HG02571 (cell line): Measurements from ENCODE around the gene CACNA2D3.
"Not testable (repeated sequence)": the region's sequence is repeated elsewhere in the genome, so short reads cannot be mapped to it uniquely, and the experiment has no call there.

Experiments
- ATAC-seq: cut with Tn5 transposase; IDR thresholded peaks from one replicate; pipeline ENCODE4 v1.9.1; 2021; ENCODE audit warnings: mild to moderate bottlenecking, moderate library complexity; ENCODE audit not compliant: unreplicated experiment

The CACNA2D3 gene

DNA sequence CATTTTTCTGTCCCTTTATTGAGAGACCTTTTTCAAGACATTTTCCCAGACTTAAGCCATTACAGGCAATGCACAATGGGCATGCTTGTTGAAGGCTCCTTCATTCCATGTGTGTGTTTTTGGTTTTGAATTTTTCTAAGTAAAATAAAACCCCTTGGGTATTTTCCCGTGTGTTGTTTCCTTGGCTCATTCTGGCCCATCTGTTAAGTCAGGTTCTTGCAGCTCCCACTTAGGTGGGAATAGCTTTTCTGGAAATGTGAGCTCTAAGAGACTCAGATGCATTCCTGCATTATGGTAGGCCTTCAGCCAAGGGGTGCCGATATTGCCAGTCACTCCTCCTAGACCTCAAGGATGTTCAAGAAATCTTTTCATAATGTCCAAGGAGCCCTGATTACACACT lies 314.9 kb downstream of the CACNA2D3 start:
- no peak for ATAC-seq

DNA sequence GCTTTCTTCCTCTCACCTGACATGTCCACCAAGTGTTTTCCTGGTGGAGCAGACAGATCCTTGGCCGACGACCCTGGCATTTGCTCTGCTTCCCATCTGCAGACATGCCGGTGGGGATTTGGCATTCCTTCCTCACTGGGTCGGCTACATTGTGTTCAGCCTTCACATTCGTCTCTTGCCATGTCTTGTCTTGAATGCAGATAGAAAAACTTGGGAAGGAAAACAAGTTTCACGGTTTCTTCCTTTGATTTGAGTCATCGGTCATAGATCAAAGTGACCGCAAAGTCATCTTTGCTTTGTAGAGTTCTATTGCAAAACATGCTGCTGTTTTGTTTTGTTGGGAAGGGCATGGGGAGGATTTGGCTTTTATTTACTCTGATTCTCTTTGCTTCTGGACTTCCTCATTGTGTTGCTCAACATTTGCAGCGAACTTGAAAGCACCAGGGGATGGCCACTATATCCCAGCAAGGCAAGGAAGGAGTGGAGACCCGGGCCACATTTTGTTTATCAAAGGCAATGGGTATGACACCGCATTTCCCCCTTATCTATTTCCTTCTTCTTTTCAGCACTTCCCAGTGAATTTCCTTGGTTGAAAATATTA lies 321.3 kb downstream of the CACNA2D3 start:
- no peak for ATAC-seq

DNA sequence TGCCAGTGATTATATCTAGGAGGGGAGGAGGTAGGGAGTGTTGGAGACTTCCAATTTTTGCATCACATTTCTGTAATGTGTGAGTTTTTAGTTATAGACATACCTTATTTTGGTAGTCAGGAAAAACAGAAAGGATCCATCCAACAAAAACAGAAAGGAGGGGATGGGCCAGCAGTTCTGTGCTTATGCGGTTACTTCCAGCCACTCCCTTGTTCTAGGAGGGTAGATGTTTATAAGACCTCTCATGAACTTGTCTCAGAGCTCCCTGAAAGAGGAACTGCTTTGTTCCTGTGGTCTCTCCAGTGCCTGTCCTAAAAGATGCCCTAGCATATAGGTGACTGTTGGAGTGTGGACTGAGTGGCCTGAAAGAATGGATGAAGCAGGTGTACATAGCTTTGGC lies 323.3 kb downstream of the CACNA2D3 start:
- ATAC-seq, result no peak

DNA sequence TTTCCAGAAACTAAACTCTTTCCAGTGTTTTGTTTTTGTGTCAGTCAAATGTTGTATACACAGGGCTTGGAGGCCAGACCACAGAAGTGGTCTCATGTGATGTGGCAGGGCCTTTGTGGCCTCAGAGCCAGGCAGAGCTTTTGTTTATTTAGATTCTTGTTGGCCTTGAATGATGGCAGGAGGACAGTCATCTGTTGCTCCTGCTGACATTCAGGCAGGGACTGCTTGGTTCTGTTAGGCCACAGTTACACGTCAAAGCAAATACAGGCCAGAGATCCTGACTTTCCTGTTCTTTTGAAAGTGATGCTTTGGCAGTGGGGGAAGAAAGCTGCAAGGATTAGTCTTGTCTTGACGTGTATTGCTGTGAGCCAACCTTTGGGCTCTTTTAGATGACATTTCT lies 325.1 kb downstream of the CACNA2D3 start:
- no peak for ATAC-seq

DNA sequence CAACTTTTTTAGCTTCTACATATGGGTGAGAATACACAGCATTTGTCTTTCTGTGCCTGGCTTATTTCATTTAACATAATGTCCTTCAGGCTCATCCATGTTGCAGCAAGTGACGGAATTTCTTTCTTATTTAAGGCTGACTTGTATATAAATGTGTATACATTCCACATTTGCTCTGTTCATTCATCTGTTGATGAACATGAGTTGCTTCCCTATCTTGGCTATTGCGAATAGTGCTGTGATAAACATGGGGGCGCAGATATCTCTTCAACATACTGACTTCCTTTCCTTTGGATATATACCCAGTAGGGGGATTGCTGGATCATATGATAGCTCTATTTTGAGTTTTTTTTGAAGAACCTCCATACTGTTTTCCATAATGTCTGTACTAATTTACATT lies 332.5 kb downstream of the CACNA2D3 start:
- ATAC-seq, result no peak

- no peak for ATAC-seq
Observed at GRCh38 chr3:54458357-54458756, 336.0 kb downstream of the CACNA2D3 start.

DNA sequence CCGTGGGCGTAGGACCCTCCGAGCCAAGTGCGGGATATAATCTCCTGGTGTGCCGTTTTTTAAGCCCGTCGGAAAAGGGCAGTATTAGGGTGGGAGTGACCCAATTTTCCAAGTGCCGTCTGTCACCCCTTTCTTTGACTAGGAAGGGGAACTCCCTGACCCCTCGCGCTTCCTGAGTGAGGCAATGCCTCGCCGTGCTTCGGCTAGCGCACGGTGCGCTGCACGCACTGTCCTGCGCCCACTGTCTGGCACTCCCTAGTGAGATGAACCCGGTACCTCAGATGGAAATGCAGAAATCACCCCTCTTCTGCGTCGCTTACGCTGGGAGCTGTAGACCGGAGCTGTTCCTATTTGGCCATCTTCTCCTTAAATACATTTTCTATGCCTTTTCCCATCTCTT lies 342.2 kb downstream of the CACNA2D3 start:
- ATAC-seq, result not testable (repeated sequence)

- ATAC-seq, result no peak
Observed at GRCh38 chr3:54476891-54477290, 354.5 kb downstream of the CACNA2D3 start.

DNA sequence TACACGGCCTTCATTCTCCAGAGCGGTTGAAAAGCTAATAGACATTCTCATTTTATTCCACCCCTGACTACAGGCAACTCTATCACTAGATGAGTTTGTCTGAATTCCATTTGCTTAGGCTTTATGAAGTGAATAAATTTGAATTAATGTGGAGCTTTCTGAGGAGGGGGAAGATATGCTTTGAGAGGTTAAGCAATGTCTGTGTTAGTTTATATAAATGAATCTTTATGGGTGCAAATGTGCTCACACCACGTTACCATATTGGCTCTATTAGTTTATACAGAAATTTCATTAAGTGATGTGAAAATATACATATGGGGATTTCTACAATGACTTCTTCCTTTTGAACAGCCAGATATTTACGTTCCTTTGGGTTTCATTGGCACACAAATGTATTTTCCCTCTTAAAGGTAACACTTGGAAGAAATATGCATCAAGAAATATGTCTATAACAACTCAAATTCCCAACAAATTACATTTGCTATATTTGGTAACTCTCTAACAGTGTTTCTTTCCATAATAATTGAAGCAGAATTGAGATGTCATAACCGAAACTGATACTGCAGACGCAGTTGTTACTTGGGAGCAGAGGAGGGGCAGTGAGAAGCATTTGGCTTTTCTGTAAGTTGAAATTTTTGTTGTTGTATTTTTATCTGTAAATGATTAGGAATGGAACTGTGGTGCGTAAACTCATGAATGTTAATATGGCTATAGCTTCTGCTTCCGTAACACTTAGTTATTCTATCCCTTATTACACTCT lies 359.4 kb downstream of the CACNA2D3 start:
- no peak for ATAC-seq

DNA sequence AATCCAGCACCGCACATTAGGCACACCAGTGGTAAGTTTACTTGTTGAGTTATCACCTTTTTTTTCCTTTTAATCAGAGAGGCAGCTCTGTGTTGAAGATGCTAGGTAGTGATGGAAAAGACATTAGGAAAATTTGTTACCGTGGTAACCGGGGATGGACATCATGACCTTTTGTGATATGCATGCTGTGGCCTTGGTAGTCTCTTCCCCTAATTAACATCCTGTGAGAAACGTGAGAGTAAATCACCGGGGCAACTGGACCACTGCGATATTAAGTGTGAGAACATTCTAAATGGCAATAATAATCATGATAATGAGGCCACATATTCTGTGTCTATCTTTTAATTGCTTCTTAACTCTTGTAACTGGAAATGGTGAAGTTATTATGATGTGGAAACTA lies 362.0 kb downstream of the CACNA2D3 start:
- ATAC-seq, result no peak

GRCh38 chr3:54486317-54486716 lies 364.0 kb downstream of the CACNA2D3 start:
- no peak for ATAC-seq

DNA sequence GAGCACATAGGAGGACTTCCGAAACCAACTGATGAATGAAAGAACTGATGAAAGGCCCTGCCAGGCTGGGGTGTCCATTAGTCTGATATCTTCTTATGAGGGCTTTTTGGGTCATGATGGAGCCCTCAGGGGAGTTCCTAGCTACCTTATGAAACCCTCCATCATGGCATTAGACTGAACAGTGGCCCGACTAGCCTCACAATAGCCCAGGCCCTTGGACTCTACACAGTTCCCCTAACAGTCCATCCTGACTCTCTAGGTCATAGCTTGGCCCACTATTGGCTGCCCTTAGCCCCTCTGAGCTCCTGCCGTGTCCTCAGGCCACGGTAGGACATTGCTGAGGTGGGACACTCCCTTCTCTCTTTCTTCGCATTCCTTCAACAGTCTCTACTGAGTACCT lies 365.9 kb downstream of the CACNA2D3 start:
- ATAC-seq, result no peak

GRCh38 chr3:54494209-54494608 lies 371.9 kb downstream of the CACNA2D3 start:
- ATAC-seq, result no peak

DNA sequence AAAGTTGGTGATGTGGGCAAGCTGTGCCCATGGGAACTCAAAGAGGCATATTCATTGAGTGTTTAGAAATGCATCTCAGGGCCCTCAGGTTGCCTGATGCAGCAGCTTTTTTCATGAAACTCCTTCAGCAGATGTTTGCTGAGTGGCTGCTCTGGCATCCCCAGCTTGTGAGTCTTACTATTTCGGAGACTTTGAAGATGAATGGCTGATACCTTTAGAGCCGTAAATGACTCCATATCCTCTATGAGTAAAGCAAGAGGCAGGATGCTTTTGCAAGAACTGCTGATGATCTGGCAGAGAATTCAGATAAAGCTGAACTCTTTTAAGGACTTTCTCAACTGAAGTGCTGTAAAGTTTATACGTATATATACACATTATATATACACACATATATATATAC lies 384.3 kb downstream of the CACNA2D3 start:
- ATAC-seq, result no peak

GRCh38 chr3:54507876-54508460 lies 385.6 kb downstream of the CACNA2D3 start:
- ATAC-seq, result no peak

GRCh38 chr3:54510506-54510905 lies 388.2 kb downstream of the CACNA2D3 start:
- ATAC-seq, result no peak

- no peak for ATAC-seq
Observed at GRCh38 chr3:54511766-54512365, 389.5 kb downstream of the CACNA2D3 start.

GRCh38 chr3:54514006-54514405 lies 391.7 kb downstream of the CACNA2D3 start:
- ATAC-seq, result no peak

DNA sequence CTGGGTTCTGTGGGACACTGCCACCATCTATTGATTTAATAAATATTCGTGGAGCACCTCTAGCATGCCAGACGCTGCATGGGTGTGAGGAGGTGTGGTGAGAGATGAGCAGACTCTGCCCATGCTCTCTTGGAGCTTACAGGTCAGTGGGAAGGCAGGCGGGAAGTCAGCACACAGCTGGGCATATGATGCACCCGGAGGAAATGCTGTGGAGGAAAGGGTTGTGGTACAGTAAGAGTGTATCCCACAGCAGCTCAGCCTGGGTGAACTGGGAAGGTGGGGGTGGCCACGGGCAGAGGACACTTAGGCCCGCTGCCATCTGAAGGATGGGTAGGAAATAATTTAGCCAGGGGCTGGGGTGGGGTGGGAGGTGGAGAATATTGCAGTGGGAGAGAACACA lies 392.1 kb downstream of the CACNA2D3 start:
- no peak for ATAC-seq

- ATAC-seq, result no peak
Observed at GRCh38 chr3:54515441-54516213, 393.3 kb downstream of the CACNA2D3 start.

DNA sequence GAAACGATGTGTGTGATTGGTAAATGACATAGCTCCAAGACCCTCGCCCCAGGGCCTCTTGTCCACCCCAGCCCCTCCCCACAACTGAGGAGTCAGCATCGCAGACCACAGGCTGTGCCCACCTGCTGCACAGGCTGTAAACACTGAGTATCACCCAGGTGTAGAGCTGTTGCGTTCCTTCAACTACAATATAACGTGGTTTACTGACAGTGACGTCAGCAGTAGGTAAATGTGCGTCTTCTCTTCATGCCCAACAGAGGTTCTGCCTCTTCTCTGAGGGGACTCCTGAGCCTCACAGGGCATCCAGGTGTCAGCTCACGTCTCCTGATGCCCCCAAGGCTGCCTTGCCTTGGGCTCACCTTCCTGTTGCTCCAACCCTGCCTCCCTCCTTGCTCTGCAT lies 395.1 kb downstream of the CACNA2D3 start:
- ATAC-seq, result no peak
